Measurements from ENCODE around the gene ACAP1. TPM values are rescaled to one million over a fixed set of nuclear protein-coding genes. Genes with fewer than 3 reads are reported as not detected.

Gene ACAP1
- total and polyA plus RNA-seq, 9 of the 15 experiments (the other 6 are each of a cell fraction or from before 2014, with no cell fraction given) = 0.15 to 8.5 (median 2.4) TPM

GRCh38 chr17:7336240-7337175 is at the start of gene ACAP1 (continued):
- TF ChIP-seq CHD7 (IDR thresholded peaks at IDR 0.05; ENCODE audit: low read depth, low read length) (no peak), BCOR (IDR thresholded peaks at IDR 0.05) (peak; percentile 23; the same call in 1 of the 2 replicates), MAX (CRISPR knock-in tag; IDR thresholded peaks at IDR 0.05) (no peak), ZNF512 (tag; IDR thresholded peaks at IDR 0.05) (no peak), ZNF143 (CRISPR knock-in tag; IDR thresholded peaks at IDR 0.05) (no peak), CEBPZ (IDR thresholded peaks at IDR 0.05; ENCODE audit: borderline replicate concordance, low read depth, low read length) (no peak)

Measured in K562 (cell line).